ENCODE measurements around the gene ART3.

DNA sequence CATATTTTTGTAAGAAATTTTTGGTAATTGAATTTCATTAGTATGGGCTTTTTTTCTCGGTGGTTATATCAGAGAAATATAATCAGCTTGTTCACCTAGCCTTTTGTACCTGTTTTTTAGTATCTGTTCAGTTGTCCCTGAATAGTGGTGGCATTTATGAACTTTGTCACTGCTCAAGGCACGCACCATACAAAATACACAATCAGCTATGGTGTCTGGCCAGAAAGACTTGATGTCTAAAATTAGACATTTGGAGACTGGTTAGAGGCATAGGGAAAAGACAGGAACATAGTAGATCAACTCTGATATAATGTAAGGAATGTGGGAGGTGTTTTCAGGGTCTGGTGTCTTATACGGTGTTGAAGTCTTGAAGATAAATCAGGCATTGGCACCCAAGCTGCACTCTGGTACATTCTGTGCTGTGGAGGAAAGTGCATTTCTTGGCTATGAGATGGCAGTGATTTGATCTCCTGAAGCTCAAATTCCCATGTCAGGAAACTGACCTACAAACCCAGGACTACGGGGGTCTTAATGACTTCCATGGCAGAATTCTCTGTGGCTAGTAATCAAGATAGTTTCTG is 3.6 kb downstream of the ART3 start:
- TF ChIP-seq, protein P1, sequence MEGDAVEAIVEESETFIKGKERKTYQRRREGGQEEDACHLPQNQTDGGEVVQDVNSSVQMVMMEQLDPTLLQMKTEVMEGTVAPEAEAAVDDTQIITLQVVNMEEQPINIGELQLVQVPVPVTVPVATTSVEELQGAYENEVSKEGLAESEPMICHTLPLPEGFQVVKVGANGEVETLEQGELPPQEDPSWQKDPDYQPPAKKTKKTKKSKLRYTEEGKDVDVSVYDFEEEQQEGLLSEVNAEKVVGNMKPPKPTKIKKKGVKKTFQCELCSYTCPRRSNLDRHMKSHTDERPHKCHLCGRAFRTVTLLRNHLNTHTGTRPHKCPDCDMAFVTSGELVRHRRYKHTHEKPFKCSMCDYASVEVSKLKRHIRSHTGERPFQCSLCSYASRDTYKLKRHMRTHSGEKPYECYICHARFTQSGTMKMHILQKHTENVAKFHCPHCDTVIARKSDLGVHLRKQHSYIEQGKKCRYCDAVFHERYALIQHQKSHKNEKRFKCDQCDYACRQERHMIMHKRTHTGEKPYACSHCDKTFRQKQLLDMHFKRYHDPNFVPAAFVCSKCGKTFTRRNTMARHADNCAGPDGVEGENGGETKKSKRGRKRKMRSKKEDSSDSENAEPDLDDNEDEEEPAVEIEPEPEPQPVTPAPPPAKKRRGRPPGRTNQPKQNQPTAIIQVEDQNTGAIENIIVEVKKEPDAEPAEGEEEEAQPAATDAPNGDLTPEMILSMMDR (IDR thresholded peaks at IDR 0.05; ENCODE audit: low read depth, low read length), result no peak
- no peak for TF ChIP-seq EZH2phosphoT487 (IDR thresholded peaks at IDR 0.05; ENCODE audit: low read depth)
